ENCODE data around the gene MUC7. TPM values are rescaled to one million over a fixed set of nuclear protein-coding genes. Genes with fewer than 3 reads are reported as not detected.

MUC7 gene
- total RNA-seq, 6 experiments from 2014 or later, result not detected

DNA sequence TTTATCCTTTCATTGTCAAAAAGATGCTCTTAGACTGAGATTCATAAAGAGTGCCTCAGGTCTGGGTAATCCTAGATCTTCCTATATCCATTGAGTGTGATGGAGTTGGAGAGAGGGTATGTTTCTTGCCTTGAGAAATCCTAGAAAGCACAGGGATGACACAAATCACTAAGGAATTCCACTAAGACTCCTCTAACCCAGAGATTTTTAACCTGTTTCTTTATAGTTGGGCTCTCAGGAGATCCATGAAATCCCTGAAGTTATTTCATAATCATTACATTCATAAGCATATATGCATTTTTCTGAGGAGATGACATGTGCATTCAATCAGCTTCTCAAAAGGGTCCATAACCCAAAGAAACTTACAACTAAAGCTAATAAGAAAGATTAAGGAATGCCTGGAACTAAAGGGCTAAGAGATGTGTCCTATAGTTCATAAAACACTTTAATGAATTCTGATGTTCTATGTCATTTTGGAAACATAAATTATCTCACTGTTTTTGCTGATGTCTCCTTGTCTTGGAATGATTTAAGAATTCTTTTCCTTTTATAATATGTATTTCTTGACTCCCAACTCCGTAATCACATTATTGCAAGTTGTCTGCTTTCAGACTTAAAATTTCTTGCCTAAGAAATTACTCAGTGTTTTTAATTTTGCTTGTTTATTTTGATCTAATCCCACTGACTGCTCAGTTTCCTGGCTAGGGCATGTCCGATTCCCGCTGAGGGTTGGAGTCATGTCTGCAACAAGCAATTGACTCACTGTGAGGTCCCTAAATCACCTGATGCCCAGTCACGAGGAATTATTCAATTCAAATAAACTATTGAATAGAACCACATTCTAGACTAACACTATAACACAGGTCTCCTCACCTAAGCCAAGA lies 43.6 kb downstream of the MUC7 start:
- Mint-ChIP-seq H3K36me3 (ENCODE audit: low read depth) (no peaks in the 10 kb centered on the region), H3K9me3 (no peaks in the 10 kb centered on the region), H3K4me1 (ENCODE audit: low read depth) (no peaks in the 10 kb centered on the region), H3K27me3 (ENCODE audit: insufficient read depth) (no peaks in the 10 kb centered on the region), H3K27ac (no peak overlapping the region), H3K4me3 (no peak overlapping the region)
- no peak for TF ChIP-seq CTCF (IDR thresholded peaks at IDR 0.05)
- no peak for DNase-seq

DNA sequence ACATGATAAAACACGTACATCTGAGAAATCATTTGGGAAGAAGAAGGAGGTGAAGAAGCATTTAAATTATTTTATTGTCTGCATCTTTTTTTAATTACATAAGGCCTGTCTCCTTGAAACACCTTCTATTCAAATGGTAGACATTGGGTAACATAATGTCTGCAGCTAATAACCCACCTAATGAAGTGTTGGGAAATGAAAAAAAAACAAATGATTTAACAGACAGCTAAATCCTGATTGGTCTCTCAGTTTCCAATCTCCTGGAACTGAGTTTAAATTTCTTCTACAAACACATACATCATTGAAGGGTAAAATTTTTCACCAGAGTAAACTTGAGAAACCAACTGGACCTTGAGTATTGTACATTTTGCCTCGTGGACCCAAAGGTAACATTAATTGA lies 46.3 kb downstream of the MUC7 start, which contains the start of gene AMTN:
TSS of gene AMTN (plus strand) at position 301 of the 400 bp plus-strand sequence. CDS start 209 bp downstream, outside the sequence.
- no peak for DNase-seq
- no peaks in the 10 kb centered on the region for H3K4me1 Mint-ChIP-seq (ENCODE audit: low read depth)
- no peak within 1 kb of the TSS for H3K4me3 Mint-ChIP-seq
- no peak within 1 kb of the TSS for H3K27ac Mint-ChIP-seq
- H3K36me3 Mint-ChIP-seq (ENCODE audit: low read depth), result no peaks in the 10 kb centered on the region
- no peak for TF ChIP-seq CTCF (IDR thresholded peaks at IDR 0.05)
- no peaks in the 10 kb centered on the region for H3K9me3 Mint-ChIP-seq
- H3K27me3 Mint-ChIP-seq (ENCODE audit: insufficient read depth), result peaks cover 2% of the 10 kb centered on the region; the same call in 1 of the 2 replicates

GRCh38 chr4:70518716-70519115 lies 46.7 kb downstream of the MUC7 start:
- Mint-ChIP-seq H3K27me3 (ENCODE audit: insufficient read depth) (peaks cover 2% of the 10 kb centered on the region; the same call in 1 of the 2 replicates), H3K4me1 (ENCODE audit: low read depth) (no peaks in the 10 kb centered on the region), H3K9me3 (no peaks in the 10 kb centered on the region), H3K36me3 (ENCODE audit: low read depth) (no peaks in the 10 kb centered on the region), H3K27ac (no peak overlapping the region), H3K4me3 (no peak overlapping the region)
- no peak for DNase-seq
- TF ChIP-seq CTCF (IDR thresholded peaks at IDR 0.05), result no peak

DNA sequence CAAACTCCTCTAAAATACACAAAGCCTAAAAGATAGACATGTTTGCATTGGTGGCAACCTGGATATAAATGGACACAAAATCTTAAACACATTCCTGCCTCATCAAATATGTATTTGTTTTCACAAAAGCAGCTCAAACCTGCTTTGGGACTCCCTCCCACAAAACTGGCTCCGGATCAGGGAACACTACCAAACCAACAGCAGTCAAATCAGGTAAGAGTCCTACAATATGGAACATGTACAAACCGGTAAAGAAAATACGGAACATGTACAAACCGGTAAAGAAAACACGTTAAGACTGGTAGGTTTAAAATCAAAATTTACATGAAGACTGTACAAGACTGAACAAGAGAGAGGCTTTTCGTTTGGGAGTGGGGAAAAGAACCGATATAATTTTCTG lies 50.6 kb downstream of the MUC7 start:
- no peak for TF ChIP-seq CTCF (IDR thresholded peaks at IDR 0.05)
- H3K4me1 Mint-ChIP-seq (ENCODE audit: low read depth), result no peaks in the 10 kb centered on the region
- no peak overlapping the region for H3K4me3 Mint-ChIP-seq
- H3K9me3 Mint-ChIP-seq, result no peaks in the 10 kb centered on the region
- H3K27ac Mint-ChIP-seq, result no peak overlapping the region
- H3K27me3 Mint-ChIP-seq (ENCODE audit: insufficient read depth), result peaks cover 2% of the 10 kb centered on the region
- DNase-seq, result no peak
- H3K36me3 Mint-ChIP-seq (ENCODE audit: low read depth), result no peaks in the 10 kb centered on the region

- no peak overlapping the region for H3K27ac Mint-ChIP-seq
- no peaks in the 10 kb centered on the region for H3K4me1 Mint-ChIP-seq (ENCODE audit: low read depth)
- H3K27me3 Mint-ChIP-seq (ENCODE audit: insufficient read depth), result no peaks in the 10 kb centered on the region; the same call in 1 of the 2 replicates
- no peak for TF ChIP-seq CTCF (IDR thresholded peaks at IDR 0.05)
- H3K4me3 Mint-ChIP-seq, result no peak overlapping the region
- H3K9me3 Mint-ChIP-seq, result no peaks in the 10 kb centered on the region
- no peaks in the 10 kb centered on the region for H3K36me3 Mint-ChIP-seq (ENCODE audit: low read depth)
- DNase-seq, result no peak
Measured at GRCh38 chr4:70530997-70531396, 59.0 kb downstream of the MUC7 start.
